D341Med (cell line): ENCODE results near the gene SLC7A9.
"Not testable (repeated sequence)": the region's sequence is repeated elsewhere in the genome, so short reads cannot be mapped to it uniquely, and the experiment has no call there.

Experiments used
- DNase-seq: peaks from one replicate; pipeline ENCODE4 v3.0.0; 2012; ENCODE audit warnings: low spot score

SLC7A9 gene

DNA sequence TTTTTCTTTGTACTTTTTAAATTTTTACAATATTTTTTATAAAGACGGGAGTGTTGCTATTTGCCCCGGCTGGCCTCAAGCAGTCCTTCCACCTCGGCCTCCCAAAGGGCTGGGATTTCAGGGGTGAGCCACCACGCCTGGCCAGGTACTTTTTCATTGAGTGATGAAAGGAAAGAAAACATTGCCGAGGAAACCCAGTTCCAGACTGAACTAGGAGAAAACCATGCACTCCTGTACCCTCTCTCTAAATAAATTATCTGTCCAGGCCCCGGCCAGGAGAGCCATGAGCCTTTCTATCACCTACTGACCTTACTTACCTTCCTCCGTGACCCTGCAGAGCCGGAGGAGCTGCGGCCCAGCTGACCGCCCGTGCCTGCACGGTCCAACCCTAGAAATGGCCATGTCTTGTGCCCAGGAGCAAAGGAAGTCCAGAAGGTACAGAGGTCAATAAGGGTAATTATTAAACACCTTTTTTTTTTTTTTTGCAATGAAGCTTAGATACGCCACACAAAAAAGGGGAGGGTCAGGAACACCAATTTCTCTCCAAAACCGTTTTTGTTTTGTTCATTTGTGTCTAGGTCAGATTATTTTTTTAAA is at the start of gene SLC7A9:
Gene SLC7A9, minus strand, starts transcription at position 399 of the 597 bp plus-strand sequence. CDS start 1,233 bp downstream, outside the sequence.
- no peak for DNase-seq

DNA sequence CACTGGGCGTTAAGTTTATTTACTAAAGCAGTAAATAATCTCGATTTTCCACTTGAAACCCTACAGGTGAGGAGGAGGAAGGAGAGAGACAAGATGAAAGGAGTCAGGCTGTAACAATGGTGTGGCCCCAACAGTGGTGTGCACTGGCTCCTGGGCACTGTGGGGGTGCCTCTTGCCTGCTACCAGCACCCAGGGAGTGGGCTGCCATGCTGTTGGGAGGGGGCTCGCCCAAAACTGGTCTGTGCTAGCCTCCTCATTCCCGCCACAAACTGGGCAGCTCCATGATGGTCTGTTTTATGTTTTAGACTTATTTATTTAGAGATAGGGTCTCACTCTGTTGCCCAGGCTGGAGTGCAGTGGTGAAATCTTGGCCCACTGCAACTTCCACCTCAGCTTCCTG is 49.8 kb upstream of the SLC7A9 start:
- no peak for DNase-seq

- no peak for DNase-seq
Measured at GRCh38 chr19:32917616-32917996, 48.0 kb upstream of the SLC7A9 start.

DNA sequence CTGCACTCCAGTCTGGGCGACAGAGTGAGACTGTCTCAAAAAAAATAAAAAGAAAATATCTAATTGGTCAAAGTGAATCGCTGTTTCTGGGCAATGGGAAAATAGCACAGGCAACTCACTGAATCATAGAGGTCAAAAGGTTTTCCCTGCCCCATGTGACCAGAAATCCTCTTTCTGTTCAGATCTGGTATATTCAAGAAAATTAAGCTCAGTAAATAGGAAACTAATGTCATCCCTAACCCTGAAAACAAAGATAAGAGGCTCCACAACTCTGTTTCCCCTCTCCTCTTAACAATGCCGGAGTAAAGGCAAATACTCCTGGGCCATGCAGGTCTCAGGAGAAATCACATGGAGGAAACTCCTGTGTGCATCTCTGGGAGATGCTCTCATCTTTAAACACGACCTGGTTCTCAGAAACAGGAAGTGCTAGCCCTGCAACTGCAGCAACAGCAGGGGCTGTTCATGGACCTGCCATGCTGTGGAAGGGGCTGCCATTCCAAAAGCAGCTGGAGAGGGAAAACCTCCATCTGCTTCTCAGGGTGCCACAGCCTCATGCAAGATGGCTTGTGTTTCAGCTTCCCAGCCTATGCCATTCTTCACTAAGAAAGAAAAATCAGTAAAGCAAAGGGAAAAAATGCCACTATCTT is 47.5 kb upstream of the SLC7A9 start:
- no peak for DNase-seq

GRCh38 chr19:32914879-32915660 is 45.5 kb upstream of the SLC7A9 start:
- DNase-seq = no peak

DNA sequence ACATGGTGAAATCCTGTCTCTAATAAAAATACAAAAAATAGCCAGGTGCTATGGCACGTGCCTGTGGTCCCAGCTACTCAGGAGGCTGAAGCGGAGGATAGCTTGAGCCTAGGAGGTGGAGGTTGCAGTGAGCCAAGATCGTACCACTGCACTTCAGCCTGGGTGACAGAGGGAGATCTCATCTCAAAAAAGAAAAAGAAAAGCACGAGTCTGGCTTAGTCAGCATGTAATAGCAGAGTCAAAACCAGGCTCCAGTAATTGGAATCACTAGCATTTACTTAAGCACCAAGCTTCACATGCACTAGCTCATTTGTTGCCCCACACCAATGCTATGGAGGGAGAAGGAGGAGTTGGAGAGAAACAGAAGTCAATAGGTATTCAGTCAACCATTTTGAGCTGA is 41.9 kb upstream of the SLC7A9 start:
- no peak for DNase-seq

- no peak for DNase-seq
Measured at GRCh38 chr19:32910874-32911273, 41.3 kb upstream of the SLC7A9 start.

DNA sequence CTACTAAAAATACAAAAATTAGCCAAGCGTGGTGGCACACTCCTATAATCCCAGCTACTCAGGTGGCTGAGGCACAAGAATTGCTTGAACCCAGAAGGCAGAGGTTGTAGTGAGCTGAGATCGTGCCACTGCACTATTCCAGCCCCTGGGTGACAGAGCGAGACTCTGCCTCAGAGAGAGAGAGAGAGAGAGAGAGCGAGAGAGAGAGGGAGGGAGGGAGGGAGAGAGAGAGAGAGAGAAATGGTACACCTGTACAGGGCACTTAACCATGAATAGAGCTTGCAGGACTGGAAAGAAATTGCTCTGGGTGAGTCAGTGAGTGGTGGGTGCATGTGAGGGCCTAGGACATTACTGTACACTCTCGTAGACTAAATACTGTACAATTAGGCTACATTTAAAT is 40.5 kb upstream of the SLC7A9 start:
- no peak for DNase-seq

- no peak for DNase-seq
Measured at GRCh38 chr19:32909257-32909656, 39.7 kb upstream of the SLC7A9 start.

GRCh38 chr19:32908641-32909190 is 39.1 kb upstream of the SLC7A9 start:
- no peak for DNase-seq

DNA sequence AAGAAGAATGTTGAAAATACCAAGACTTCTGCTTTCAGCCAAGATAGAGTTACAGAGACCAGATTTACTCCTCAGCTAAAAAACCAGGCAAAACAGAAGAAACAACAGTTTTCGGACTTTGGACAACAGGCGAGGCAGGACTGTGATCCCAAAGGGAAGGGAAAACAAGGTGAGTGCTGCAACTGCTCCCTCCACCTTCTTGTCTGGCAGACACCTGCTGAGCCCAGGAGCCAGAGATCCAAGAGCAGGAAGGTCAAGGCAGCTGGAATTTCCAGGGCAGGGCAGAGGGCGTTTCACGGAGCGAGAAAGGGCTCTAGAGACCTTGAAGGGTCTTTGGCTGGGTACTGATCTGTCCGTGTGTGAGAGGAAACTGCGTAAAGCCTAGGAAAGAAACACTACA is 32.9 kb upstream of the SLC7A9 start:
- no peak for DNase-seq

- DNase-seq = no peak
Measured at GRCh38 chr19:32901504-32902161, 32.1 kb upstream of the SLC7A9 start.

DNA sequence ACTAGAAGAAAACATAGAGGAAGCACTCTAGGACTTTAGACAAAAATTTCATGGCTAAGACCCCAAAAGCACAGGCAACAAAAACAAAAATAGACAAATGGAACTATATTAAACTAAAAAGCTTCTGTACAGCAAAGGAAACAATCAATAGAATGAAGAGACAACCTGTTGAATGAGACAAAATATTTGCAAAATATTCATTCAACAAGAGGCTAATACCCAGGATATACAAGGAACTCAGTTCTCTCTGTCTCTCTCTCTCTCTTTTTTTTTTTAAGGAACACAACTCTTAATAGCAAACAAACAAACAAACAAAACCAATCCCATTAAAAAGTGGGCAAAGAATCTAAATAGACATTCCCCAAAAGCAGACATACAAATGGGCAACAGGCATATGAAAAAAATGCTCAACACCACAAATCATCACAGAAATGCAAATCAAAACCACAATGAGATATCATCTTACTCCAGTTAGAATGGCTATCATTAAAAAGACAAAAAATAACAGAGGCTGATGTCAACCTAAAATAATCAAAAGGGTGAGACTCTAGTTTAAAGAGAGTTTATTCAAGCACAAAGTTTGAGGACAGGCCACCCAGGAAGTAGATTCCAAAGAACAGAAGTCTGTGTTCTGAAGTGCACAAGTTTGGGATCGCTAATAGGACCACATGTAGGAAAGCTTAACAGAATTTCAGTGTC is 27.1 kb upstream of the SLC7A9 start:
- no peak for DNase-seq

- DNase-seq = no peak
Measured at GRCh38 chr19:32895384-32895783, 25.8 kb upstream of the SLC7A9 start.

GRCh38 chr19:32891609-32892008 is 22.0 kb upstream of the SLC7A9 start:
- DNase-seq = no peak

DNA sequence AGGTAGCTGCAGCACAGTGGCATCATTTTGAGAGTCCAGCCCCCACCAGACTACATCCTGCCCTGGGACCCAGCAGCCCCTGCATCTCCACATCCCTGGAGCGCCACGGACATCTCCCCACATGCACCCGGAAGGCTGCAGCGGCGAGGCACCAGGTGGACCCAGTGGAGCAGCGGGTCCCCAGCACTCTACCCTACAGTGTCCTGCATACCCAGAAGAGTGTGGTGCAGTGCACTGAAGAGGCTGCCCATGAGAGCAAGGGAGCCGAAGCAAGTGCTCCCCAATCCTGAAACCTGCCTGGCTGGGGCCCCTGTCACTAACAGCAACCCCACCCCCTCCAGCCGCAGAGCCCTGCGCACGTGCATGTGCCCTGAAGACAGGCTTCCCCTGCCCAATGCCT is 21.3 kb upstream of the SLC7A9 start:
- DNase-seq = no peak

DNA sequence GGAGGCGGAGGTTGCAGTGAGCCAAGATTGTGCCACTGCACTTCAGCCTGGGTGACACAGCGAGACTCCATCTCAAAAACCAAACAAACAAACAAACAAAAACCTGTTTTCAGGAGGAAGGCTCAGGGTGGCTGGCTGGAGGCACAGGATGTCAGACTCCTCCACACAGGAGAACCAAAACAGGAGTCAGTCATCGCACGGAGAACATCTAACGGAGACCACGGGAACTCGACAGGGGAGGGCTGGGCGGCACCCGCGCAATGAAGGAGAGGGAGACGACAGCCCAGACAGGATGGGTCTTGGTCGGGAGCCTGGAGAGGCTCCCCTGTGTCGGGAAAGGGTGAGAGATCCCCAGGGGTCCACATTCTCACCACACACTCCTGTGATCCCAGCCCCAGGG is 20.8 kb upstream of the SLC7A9 start:
- no peak for DNase-seq

GRCh38 chr19:32889137-32889934 is 19.8 kb upstream of the SLC7A9 start:
- no peak for DNase-seq

- DNase-seq = no peak
Measured at GRCh38 chr19:32887572-32888215, 18.1 kb upstream of the SLC7A9 start.

GRCh38 chr19:32886241-32886640 is 16.7 kb upstream of the SLC7A9 start:
- DNase-seq = no peak

DNA sequence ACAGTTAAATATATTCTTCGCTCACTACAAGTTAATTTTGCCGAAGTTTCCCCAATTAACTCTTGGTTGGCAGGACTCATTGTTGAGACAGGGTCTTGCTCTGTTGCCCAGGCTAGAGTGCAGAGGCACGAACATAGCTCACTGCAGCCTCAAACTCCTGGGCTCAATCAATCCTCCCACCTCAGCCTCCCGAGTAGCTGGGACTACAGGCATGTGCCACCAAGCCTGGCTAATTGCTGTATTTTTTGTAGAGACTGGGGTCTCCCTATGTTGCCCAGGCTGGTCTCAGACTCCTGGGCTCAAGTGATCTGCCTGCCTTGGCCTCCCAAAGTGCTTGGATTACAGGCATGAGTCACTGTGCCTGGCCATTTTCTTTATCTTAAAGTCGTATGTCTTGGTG is 15.7 kb upstream of the SLC7A9 start:
- DNase-seq = not testable (repeated sequence)
